SJCRH30 (cell line): ENCODE measurements around the gene ROS1. TPM values are rescaled to one million over a fixed set of nuclear protein-coding genes. Genes with fewer than 3 reads are reported as not detected.

ENCODE experiments used
- DNase-seq, 2 experiments: peaks; one replicate each; pipeline ENCODE4 v3.0.0-alpha.2; 2015 to 2020
- H3K27ac ChIP-seq: fragments of 250-450 bp; sonication (Bioruptor Pico); 2 replicates; pipeline ENCODE4 v1.5.1; 2020; ENCODE audit warnings: mild to moderate bottlenecking, moderate library complexity
- H3K27me3 ChIP-seq: fragments of 250-450 bp; sonication (Bioruptor Pico); 2 replicates; pipeline ENCODE4 v1.5.1; 2020; ENCODE audit warnings: mild to moderate bottlenecking, moderate library complexity
- H3K36me3 ChIP-seq: fragments of 250-450 bp; sonication (Bioruptor Pico); 2 replicates; pipeline ENCODE4 v1.5.1; 2020; ENCODE audit warnings: mild to moderate bottlenecking, moderate library complexity
- H3K4me1 ChIP-seq: fragments of 250-450 bp; sonication (Bioruptor Pico); 2 replicates; pipeline ENCODE4 v1.5.1; 2020; ENCODE audit warnings: mild to moderate bottlenecking, moderate library complexity
- H3K4me3 ChIP-seq: fragments of 250-450 bp; sonication (Bioruptor Pico); 2 replicates; pipeline ENCODE4 v1.5.1; 2020; ENCODE audit warnings: mild to moderate bottlenecking, moderate library complexity
- H3K9me3 ChIP-seq: fragments of 250-450 bp; sonication (Bioruptor Pico); replicated peaks from 2 replicates; pipeline ENCODE4 v1.5.1; 2020; ENCODE audit warnings: mild to moderate bottlenecking, moderate library complexity
- total RNA-seq: library from RNA; depleted of rRNA; stranded (reverse); fragments of >200 nt; shearing (Covaris generic); gene quantifications from 2 replicates; pipeline ENCODE4 v1.2.3, GENCODE V29; 2014

The ROS1 gene
- total RNA-seq, 1 experiment from 2014 or later, result 0.10 TPM

DNA sequence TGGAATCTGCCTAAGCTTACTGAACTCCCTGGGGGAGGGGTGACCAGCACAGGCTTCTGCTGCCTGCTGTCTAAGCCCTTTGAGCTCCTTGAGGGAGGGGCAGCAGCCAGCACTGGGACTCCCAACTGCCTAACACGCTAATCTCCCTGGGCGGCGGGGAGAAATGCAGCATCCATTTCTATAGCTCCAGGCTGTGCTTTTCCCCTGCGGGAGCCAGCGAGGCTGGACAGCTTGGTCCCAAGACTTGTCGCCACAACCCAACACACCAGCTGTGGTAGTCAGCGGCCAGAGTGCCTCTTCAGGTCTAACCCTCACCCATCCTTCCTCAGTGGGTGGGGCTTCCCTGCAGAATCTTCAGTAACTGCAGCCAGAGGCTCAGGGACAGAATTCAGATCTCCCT lies 95.8 kb downstream of the ROS1 start:
- DNase-seq, result peak in 1 of 2 experiments; percentile 7
- Histone ChIP-seq H3K4me3 (no peak overlapping the region), H3K27ac (no peak overlapping the region), H3K36me3 (no peaks in the 10 kb centered on the region), H3K9me3 (peaks cover 3% of the 10 kb centered on the region), H3K27me3 (no peaks in the 10 kb centered on the region), H3K4me1 (no peaks in the 10 kb centered on the region)

DNA sequence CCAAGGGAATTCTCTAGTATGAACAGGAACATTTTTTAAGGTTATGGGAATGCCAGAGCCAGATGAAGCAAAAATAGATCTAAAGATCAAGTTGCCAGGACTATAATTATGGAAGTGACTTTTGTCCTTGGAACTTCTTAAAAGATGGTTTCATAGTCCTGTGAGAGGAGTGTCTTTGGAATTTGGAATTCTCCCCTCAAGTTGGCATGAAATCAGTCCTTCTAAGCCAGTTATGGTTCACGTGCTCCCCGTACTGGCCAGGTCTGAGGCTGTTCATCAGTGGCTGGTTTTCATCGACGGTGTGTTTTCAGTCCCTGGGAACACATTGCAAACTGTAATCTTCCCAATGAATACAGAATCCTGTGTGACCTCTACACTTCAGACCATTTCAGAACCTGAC lies 97.2 kb downstream of the ROS1 start:
- H3K27me3 ChIP-seq, result no peaks in the 10 kb centered on the region
- DNase-seq, result no peak
- peaks cover 3% of the 10 kb centered on the region for H3K9me3 ChIP-seq
- no peak overlapping the region for H3K27ac ChIP-seq
- H3K36me3 ChIP-seq, result no peaks in the 10 kb centered on the region
- H3K4me1 ChIP-seq, result no peaks in the 10 kb centered on the region
- H3K4me3 ChIP-seq, result no peak overlapping the region

DNA sequence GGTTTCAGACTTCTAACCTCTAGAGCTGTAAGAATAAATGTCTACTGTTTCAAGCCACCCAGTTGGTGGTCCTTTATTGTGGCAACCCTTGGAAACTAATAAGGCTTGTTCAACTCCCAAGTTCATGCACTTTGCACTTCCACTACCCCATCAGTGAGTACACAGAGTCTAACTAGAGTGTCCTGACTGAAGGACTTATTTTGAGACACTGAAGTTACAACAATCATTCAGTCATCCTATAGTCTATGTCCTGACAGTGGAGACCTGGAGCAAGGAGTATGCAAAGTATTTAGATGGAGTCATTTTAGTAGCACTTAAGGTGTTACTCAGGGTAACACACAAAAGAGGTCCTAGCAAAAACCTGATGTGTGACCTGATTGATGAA lies 97.7 kb downstream of the ROS1 start:
- no peaks in the 10 kb centered on the region for H3K27me3 ChIP-seq
- H3K9me3 ChIP-seq, result peaks cover 3% of the 10 kb centered on the region
- no peaks in the 10 kb centered on the region for H3K4me1 ChIP-seq
- no peak overlapping the region for H3K4me3 ChIP-seq
- no peak overlapping the region for H3K27ac ChIP-seq
- no peak for DNase-seq
- no peaks in the 10 kb centered on the region for H3K36me3 ChIP-seq

DNA sequence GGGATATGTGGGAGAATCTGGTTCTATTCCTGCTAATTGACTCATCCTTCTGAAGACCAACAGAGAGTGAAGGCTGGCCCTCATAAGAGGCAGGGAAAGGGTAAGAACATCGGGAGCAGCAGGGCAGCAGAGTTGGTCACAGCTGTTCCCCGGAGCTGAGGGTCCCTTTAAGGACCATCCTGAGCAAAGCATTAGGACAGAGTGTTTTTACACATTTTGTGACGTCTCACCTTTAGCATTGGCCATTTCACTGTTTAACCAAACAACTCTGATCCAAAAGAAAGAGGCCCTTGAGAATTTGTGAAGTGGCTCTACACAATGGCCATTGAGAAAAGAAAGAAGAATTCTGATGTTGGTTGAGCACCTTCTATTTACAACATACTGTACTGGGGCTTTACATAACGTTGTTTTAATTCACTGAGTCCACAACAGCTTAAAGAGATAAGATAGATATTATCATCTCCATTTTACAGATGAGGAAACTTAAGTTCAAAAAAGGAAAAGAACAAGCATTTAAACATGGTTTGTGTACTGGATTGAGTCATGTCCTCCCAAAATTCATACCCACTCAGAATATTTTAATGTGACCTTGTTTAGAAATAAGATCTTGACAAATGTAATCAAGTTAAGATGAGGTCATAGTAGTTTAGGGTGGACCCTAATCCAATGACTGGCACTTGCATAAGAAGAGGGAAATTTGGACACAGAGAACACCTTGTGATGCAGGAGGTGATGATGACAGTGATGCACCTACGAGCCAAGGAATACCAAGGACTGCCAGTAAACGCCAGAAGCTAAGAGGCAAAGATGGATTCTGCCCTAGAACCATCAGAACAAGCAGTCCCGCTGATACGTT lies 98.4 kb downstream of the ROS1 start:
- no peak overlapping the region for H3K4me3 ChIP-seq
- no peak for DNase-seq

DNA sequence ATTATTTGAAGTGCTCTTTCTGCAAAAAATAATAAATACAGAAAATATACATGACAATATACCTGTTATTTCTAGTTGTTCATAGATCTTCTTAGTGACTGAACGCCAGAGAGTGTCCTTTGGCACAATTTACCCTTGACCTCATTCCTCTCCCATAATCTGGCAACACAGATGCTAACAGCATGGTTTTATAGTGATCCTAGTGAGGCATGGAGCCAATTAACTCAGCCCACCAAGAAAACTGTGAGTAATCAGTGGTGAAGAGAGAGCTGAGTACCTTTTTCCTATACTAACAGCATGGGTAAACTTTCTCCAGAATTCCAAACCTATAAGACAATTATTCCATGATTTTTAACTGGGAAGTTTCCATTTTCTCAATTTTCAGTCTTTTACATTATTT lies 99.3 kb downstream of the ROS1 start:
- Histone ChIP-seq H3K36me3 (no peaks in the 10 kb centered on the region), H3K27me3 (no peaks in the 10 kb centered on the region), H3K4me1 (no peaks in the 10 kb centered on the region), H3K9me3 (no peaks in the 10 kb centered on the region; the same call in 1 of the 2 replicates), H3K27ac (no peak overlapping the region), H3K4me3 (no peak overlapping the region)
- no peak for DNase-seq

More for the DNA sequence above, 98.4 kb downstream of the ROS1 start:
- no peaks in the 10 kb centered on the region for H3K4me1 ChIP-seq
- no peaks in the 10 kb centered on the region for H3K36me3 ChIP-seq
- no peak overlapping the region for H3K27ac ChIP-seq
- no peaks in the 10 kb centered on the region; the same call in 1 of the 2 replicates for H3K9me3 ChIP-seq
- no peaks in the 10 kb centered on the region for H3K27me3 ChIP-seq

DNA sequence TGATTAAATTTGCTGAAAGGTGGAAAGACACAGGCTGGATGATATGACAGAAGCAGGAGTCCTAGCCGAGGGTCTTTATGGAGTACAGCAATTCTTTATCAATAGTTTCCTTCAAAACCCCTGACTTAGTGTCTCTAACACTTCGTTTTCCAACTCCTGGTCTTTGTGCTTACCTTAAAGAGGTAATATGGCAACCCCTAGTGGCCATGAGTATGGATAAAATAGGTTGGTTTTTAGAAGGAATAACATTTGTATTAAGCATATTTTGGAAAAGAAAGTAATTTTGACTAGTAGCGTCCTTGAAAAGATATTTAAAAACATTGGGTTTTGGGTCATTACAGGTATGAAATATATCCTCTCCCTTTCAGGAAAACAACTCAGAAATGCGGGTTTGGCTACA lies 108.5 kb downstream of the ROS1 start:
- no peaks in the 10 kb centered on the region; the same call in 1 of the 2 replicates for H3K9me3 ChIP-seq
- H3K27ac ChIP-seq, result no peak overlapping the region
- H3K4me1 ChIP-seq, result no peaks in the 10 kb centered on the region
- H3K36me3 ChIP-seq, result no peaks in the 10 kb centered on the region
- DNase-seq, result peak in 1 of 2 experiments; percentile 70
- no peaks in the 10 kb centered on the region for H3K27me3 ChIP-seq
- H3K4me3 ChIP-seq, result no peak overlapping the region

DNA sequence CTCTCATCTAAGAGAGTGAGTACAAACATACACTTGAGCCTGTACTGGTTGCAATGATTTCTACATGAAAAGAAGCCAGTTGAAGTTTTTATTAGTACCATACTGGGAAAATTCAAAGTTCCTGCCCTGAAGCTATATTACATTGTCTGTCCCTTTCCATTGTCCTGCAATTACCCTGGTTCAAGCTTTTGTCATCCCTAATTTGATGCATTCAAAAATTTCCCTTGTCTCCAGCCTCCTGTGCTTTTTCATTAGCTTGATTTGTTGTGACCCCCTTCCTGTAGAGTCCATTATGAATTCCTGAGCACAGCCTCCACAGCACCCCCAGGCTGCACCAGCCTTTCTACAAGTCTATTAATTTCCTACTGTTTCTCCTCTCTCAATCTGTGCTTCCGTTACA lies 114.0 kb downstream of the ROS1 start:
- no peaks in the 10 kb centered on the region; the same call in 1 of the 2 replicates for H3K9me3 ChIP-seq
- no peaks in the 10 kb centered on the region for H3K4me1 ChIP-seq
- H3K36me3 ChIP-seq, result no peaks in the 10 kb centered on the region
- no peak overlapping the region for H3K27ac ChIP-seq
- no peak for DNase-seq
- no peak overlapping the region for H3K4me3 ChIP-seq
- no peaks in the 10 kb centered on the region for H3K27me3 ChIP-seq

DNA sequence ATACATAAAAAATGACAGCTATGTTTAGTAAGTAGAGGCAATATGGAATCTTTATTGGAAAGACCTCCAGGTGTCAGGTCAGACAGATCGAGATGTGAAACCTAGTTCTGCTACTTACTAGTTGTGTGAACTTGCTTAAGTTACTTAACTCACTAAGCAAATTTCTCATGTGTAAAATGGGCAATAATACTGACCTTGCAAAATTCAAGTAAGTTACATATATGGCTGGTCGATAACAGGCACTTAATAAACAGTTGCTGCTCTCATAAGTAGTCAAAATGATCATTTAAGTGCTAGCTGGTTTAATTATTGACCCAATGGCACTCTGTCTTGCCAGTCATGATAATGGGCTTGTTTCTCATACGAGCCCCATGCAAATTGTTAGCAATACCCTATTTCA lies 114.4 kb downstream of the ROS1 start:
- no peak overlapping the region for H3K27ac ChIP-seq
- H3K9me3 ChIP-seq, result no peaks in the 10 kb centered on the region; the same call in 1 of the 2 replicates
- H3K4me3 ChIP-seq, result no peak overlapping the region
- H3K27me3 ChIP-seq, result no peaks in the 10 kb centered on the region
- no peaks in the 10 kb centered on the region for H3K36me3 ChIP-seq
- DNase-seq, result no peak
- no peaks in the 10 kb centered on the region for H3K4me1 ChIP-seq

DNA sequence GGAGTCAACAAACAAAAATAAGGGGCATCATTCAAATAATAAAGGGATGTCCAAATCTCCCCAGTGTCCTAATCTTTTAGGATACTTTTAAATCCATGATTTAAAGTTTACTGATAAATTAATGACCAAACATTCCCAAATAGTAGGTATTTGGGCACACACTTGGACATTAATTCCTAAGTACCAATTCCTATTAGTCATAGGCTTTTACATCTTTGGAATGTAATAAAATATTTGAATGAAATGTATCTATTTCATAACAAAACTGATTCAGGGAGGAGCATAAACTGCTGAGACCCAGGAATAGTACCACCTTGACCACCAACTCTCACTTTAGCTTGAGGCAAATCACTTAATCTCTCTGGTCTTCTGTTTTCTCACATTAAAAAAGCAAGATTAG lies 116.1 kb downstream of the ROS1 start:
- H3K27me3 ChIP-seq, result no peaks in the 10 kb centered on the region
- H3K4me3 ChIP-seq, result no peak overlapping the region
- H3K9me3 ChIP-seq, result no peaks in the 10 kb centered on the region; the same call in 1 of the 2 replicates
- H3K4me1 ChIP-seq, result no peaks in the 10 kb centered on the region
- no peak overlapping the region for H3K27ac ChIP-seq
- DNase-seq, result no peak
- no peaks in the 10 kb centered on the region for H3K36me3 ChIP-seq

DNA sequence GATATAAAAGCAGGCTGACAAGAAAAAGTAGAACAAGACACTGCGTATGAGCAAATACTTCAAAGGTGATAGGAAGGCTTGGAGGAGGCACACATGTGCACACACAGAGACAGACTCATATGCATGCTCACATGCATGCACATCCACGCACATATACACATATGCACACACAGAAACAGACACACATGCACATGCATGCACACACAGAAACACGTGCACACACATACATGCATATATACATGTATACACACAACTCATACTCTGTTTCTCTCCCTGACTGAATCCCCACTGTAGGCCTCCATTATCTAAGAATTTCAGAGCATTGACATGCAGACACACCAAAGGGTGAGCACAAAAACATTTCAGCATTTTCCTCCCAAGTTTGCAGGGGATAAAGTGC lies 116.7 kb downstream of the ROS1 start:
- Histone ChIP-seq H3K9me3 (no peaks in the 10 kb centered on the region; the same call in 1 of the 2 replicates), H3K36me3 (no peaks in the 10 kb centered on the region), H3K27ac (no peak overlapping the region), H3K4me1 (no peaks in the 10 kb centered on the region), H3K27me3 (no peaks in the 10 kb centered on the region), H3K4me3 (no peak overlapping the region)
- no peak for DNase-seq

DNA sequence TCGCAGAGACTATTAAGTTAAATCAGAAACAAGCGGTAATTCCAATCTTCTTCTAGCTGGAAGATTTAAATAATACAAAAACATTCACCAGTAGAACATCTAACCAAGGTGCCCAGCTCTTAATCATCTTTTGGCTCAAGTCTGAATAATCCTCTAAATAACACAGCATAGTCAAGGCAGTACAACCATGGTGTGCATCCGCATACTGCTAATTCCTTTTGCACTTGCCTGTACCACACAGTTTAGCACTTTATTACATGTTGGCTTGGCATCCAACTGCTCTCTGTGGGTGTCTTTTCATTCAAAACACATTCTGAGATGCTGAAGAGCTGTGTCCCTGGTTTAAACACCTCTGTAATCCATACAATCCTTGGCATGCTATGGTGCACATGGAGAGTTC lies 118.1 kb downstream of the ROS1 start:
- Histone ChIP-seq H3K9me3 (no peaks in the 10 kb centered on the region; the same call in 1 of the 2 replicates), H3K27ac (no peak overlapping the region), H3K27me3 (no peaks in the 10 kb centered on the region), H3K4me1 (no peaks in the 10 kb centered on the region), H3K36me3 (no peaks in the 10 kb centered on the region), H3K4me3 (no peak overlapping the region)
- DNase-seq, result no peak

DNA sequence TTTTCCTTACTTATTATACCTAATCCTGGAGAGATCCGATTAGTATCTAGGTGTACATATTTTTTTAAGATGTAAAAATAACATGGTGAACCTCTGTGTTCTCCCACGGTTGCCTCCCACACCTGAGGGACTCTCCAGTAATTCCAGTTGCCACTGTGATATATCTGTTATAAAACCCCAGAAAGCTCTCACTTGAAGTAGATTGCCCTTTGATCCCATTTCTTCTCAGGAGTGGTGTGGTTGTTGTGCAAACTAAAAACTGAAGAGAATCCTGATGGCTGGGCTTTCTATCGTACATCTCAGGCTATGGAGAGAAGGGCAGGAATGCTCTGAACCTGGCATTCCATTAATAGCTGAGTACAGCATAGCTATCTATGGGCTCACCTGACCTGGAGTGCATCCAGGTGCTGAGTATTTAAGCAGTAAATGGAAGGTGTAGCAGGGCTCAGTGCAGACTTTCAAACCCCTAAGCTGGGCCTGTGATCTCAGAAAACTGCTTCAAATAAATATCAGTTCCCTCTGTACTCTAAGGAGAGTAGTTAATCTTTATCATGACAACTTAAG lies 119.4 kb downstream of the ROS1 start:
- Histone ChIP-seq H3K36me3 (no peaks in the 10 kb centered on the region), H3K27ac (no peak overlapping the region), H3K27me3 (no peaks in the 10 kb centered on the region), H3K4me1 (no peaks in the 10 kb centered on the region), H3K9me3 (no peaks in the 10 kb centered on the region), H3K4me3 (no peak overlapping the region)
- DNase-seq, result no peak

DNA sequence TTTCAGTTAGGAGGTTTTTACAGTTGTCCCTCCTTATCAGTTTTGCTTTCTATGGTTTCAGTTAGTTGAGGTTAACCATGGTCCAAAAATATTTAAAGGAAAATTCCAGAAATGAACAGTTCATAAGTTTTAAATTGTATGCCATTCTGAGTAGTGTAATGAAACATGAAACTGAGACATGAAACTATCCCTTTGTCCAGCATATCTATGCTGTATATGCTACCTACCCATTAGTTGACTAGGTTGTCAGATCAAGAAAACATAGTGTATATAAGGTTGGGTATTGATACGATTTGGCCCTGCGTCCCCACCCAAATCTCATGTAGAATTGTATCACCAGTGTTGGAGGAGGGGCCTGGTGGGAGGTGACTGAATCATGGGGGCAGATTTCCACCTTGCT lies 121.3 kb downstream of the ROS1 start:
- no peaks in the 10 kb centered on the region for H3K36me3 ChIP-seq
- H3K4me1 ChIP-seq, result no peaks in the 10 kb centered on the region
- no peak overlapping the region for H3K27ac ChIP-seq
- no peaks in the 10 kb centered on the region for H3K27me3 ChIP-seq
- no peak overlapping the region for H3K4me3 ChIP-seq
- no peaks in the 10 kb centered on the region for H3K9me3 ChIP-seq
- no peak for DNase-seq

DNA sequence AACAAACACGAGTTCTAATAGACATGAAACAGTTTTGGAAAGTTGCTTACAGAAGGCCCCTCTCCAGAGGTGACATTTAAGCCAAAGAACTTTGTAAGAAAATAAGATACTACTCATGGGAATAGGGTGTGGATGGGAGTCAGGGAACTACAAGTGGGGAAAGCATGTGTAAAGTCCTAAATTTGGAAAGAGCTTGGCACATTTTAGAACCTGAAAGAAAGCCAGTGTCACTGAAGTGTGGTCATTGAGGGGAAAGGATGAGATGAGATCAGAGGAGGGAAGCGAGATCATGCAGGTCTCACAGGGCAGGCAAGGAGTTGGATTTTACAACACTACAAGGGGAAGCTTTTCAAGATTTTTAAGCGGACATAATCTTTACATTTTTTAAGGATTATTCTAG lies 122.4 kb downstream of the ROS1 start:
- H3K27ac ChIP-seq, result no peak overlapping the region
- H3K36me3 ChIP-seq, result no peaks in the 10 kb centered on the region
- H3K4me3 ChIP-seq, result no peak overlapping the region
- H3K4me1 ChIP-seq, result no peaks in the 10 kb centered on the region
- no peaks in the 10 kb centered on the region for H3K9me3 ChIP-seq
- no peak for DNase-seq
- no peaks in the 10 kb centered on the region for H3K27me3 ChIP-seq

DNA sequence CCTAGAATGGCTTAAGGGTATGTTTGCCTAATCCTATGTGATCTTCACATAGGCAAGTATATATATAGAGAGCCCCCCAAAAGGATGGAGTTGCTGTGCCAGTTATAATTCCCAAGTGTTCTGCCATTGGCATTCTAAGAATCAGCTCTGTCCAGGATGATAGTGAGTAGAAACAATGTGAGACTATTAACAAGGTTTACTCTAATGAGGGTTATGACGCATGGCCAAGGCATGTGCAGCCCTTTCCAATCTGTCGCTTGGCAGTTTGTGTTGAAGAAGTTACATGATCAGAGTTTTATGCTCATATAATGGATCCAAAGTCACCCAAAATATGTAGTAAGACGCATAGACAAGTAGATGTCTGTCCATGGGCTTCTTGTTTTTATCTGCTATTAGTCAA lies 126.8 kb downstream of the ROS1 start:
- Histone ChIP-seq H3K27me3 (no peaks in the 10 kb centered on the region), H3K4me1 (no peaks in the 10 kb centered on the region), H3K4me3 (no peak overlapping the region), H3K9me3 (no peaks in the 10 kb centered on the region), H3K27ac (no peak overlapping the region), H3K36me3 (no peaks in the 10 kb centered on the region)
- DNase-seq, result no peak
